PC-3 (cell line): ENCODE data around the gene NKTR. TPM values are rescaled to one million over a fixed set of nuclear protein-coding genes. Genes with fewer than 3 reads are reported as not detected.

Experiments used
- ATAC-seq: fragments of 200-7000 bp; cut with Tn5 transposase; 2 replicates; pipeline ENCODE4 v1.9.1; 2020; ENCODE audit warnings: mild to moderate bottlenecking, moderate library complexity
- BruUV-seq: library from RNA; stranded (reverse); fragments of 400-500 nt; replicated peaks from 2 replicates; lab custom pipeline; 2021; lab: Mats Ljungman, UMichigan
- CTCF ChIA-PET: fragments of 300-600 bp; sonication (Branson Sonifier 250); formaldehyde crosslinking; loops from one replicate; lab custom pipeline; 2022; ENCODE audit warnings: antibody characterized with exemption; lab: Charles Lee
- POLR2A ChIA-PET: fragments of 300-600 bp; sonication (Branson Sonifier 250); formaldehyde crosslinking; loops from one replicate; lab custom pipeline; 2022; ENCODE audit warnings: antibody characterized with exemption; ENCODE audit not compliant: unreplicated experiment; lab: Charles Lee
- DNase-seq: peaks from one replicate; pipeline ENCODE4 v3.0.0-alpha.2; 2015
- H2AFZ ChIP-seq: fragments of 300-600 bp; sonication (generic); 2 replicates; pipeline ENCODE4 v1.6.0; 2016; ENCODE audit warnings: antibody characterized with exemption, low read length
- H3F3A ChIP-seq: fragments of 300-600 bp; sonication (generic); one replicate; pipeline ENCODE4 v1.6.0; 2017; ENCODE audit warnings: antibody characterized with exemption, low read length, control low read depth, mild to moderate bottlenecking; ENCODE audit not compliant: unreplicated experiment
- H3K27ac ChIP-seq: fragments of 300-600 bp; sonication (generic); 2 replicates; pipeline ENCODE4 v1.5.1; 2016; ENCODE audit warnings: mild to moderate bottlenecking, low read length
- H3K27me3 ChIP-seq: fragments of 300-600 bp; sonication (generic); 2 replicates; pipeline ENCODE4 v1.6.1; 2016; ENCODE audit warnings: low read length, mixed read lengths
- H3K36me3 ChIP-seq: fragments of 300-600 bp; sonication (generic); 2 replicates; pipeline ENCODE4 v1.6.1; 2016; ENCODE audit warnings: low read depth, mixed run types, low read length, mixed read lengths
- H3K4me1 ChIP-seq: fragments of 300-600 bp; sonication (generic); 2 replicates; pipeline ENCODE4 v1.5.1; 2016; ENCODE audit warnings: low read length; ENCODE audit not compliant: insufficient read depth
- H3K4me2 ChIP-seq: fragments of 300-600 bp; sonication (generic); 2 replicates; pipeline ENCODE4 v1.6.0; 2016; ENCODE audit warnings: low read length
- H3K4me3 ChIP-seq: fragments of 300-600 bp; sonication (generic); 2 replicates; pipeline ENCODE4 v1.5.1; 2016; ENCODE audit warnings: mild to moderate bottlenecking, low read length, mixed read lengths
- H3K79me2 ChIP-seq: fragments of 300-600 bp; sonication (generic); 2 replicates; pipeline ENCODE4 v1.6.1; 2017; ENCODE audit warnings: low read length, mixed read lengths
- H3K9ac ChIP-seq: fragments of 300-600 bp; sonication (generic); 2 replicates; pipeline ENCODE4 v1.6.0; 2016; ENCODE audit warnings: mild to moderate bottlenecking, low read length
- H3K9me2 ChIP-seq: fragments of 300-600 bp; sonication (generic); replicated peaks from 2 replicates; pipeline ENCODE4 v1.6.1; 2016; ENCODE audit warnings: mixed run types, low read length, mixed read lengths
- H3K9me3 ChIP-seq: fragments of 300-600 bp; sonication (generic); 2 replicates; pipeline ENCODE4 v1.6.1; 2016; ENCODE audit warnings: low read length, mixed read lengths
- H4K20me1 ChIP-seq: fragments of 300-600 bp; sonication (generic); 2 replicates; pipeline ENCODE4 v1.6.1; 2016; ENCODE audit warnings: low read length, mixed read lengths
- EZH2 ChIP-seq: fragments of 300-600 bp; sonication (generic); IDR thresholded peaks from one replicate; pipeline ENCODE4 v1.6.1; 2017; ENCODE audit warnings: antibody characterized with exemption, mild to moderate bottlenecking, low read length; ENCODE audit not compliant: unreplicated experiment
- EZH2phosphoT487 ChIP-seq: fragments of 300-600 bp; sonication (generic); IDR thresholded peaks from 2 replicates; pipeline ENCODE4 v1.6.1; 2018; ENCODE audit warnings: mild to moderate bottlenecking, antibody characterized with exemption, low read length, borderline replicate concordance
- intact Hi-C: fragments of 100-400 bp; cut with micrococcal nuclease; formaldehyde crosslinking; loops from 2 replicates; pipeline ENCODE4 v1.9.0; 2023
- total RNA-seq: library from RNA; depleted of rRNA; stranded (reverse); fragments of >200 nt; gene quantifications from 2 replicates; pipeline ENCODE4 v1.2.3, GENCODE V29; 2014
- TF ChIP-seq, protein P1 (sequence below): fragments of 300-600 bp; sonication (generic); conservative IDR thresholded peaks from 2 replicates; pipeline ENCODE4 v1.5.1; 2017; ENCODE audit warnings: antibody characterized with exemption, low read depth, mild to moderate bottlenecking, low read length

Gene NKTR
- total RNA-seq, 1 experiment from 2014 or later = 37.6 TPM

GRCh38 chr3:42661593-42662022, 61.1 kb downstream of the NKTR start:
- no peaks in the 10 kb centered on the region for H3K36me3 ChIP-seq
- H3K4me1 ChIP-seq = no peaks in the 10 kb centered on the region
- POLR2A ChIA-PET = no interaction called here
- no TSS peak for BruUV-seq
- no peak overlapping the region for H2AFZ ChIP-seq
- CTCF ChIA-PET = interaction anchor here (1.2 kb wide), 1 partner anchor 178 kb away, joined by 6 read pairs; no protein-coding TSS in a partner anchor
- TF ChIP-seq, protein P1, sequence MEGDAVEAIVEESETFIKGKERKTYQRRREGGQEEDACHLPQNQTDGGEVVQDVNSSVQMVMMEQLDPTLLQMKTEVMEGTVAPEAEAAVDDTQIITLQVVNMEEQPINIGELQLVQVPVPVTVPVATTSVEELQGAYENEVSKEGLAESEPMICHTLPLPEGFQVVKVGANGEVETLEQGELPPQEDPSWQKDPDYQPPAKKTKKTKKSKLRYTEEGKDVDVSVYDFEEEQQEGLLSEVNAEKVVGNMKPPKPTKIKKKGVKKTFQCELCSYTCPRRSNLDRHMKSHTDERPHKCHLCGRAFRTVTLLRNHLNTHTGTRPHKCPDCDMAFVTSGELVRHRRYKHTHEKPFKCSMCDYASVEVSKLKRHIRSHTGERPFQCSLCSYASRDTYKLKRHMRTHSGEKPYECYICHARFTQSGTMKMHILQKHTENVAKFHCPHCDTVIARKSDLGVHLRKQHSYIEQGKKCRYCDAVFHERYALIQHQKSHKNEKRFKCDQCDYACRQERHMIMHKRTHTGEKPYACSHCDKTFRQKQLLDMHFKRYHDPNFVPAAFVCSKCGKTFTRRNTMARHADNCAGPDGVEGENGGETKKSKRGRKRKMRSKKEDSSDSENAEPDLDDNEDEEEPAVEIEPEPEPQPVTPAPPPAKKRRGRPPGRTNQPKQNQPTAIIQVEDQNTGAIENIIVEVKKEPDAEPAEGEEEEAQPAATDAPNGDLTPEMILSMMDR = no peak
- TF ChIP-seq EZH2 (no peak), EZH2phosphoT487 (no peak)
- intact Hi-C loops = no loop called here
- H3K79me2 ChIP-seq = no peaks in the 10 kb centered on the region
- H3K9me2 ChIP-seq = no peaks in the 10 kb centered on the region
- DNase-seq (no peak), ATAC-seq (no peak)
- no peak overlapping the region for H3K4me3 ChIP-seq
- H3K9ac ChIP-seq = no peak overlapping the region
- H3K27ac ChIP-seq = no peak overlapping the region
- H4K20me1 ChIP-seq = no peaks in the 10 kb centered on the region
- H3K27me3 ChIP-seq = no peaks in the 10 kb centered on the region
- no peak overlapping the region for H3K4me2 ChIP-seq
- H3F3A ChIP-seq = no peaks in the 10 kb centered on the region
- H3K9me3 ChIP-seq = no peaks in the 10 kb centered on the region

- Histone ChIP-seq H3K4me3 (no peak overlapping the region), H3K4me2 (no peak overlapping the region), H4K20me1 (no peaks in the 10 kb centered on the region), H3K27ac (no peak overlapping the region), H2AFZ (no peak overlapping the region), H3K9ac (no peak overlapping the region), H3K36me3 (no peaks in the 10 kb centered on the region), H3K27me3 (no peaks in the 10 kb centered on the region), H3F3A (no peaks in the 10 kb centered on the region), H3K9me2 (no peaks in the 10 kb centered on the region), H3K4me1 (no peaks in the 10 kb centered on the region), H3K9me3 (no peaks in the 10 kb centered on the region), H3K79me2 (no peaks in the 10 kb centered on the region)
- no TSS peak for BruUV-seq
- POLR2A ChIA-PET = no interaction called here
- CTCF ChIA-PET = no interaction called here
- intact Hi-C loops = no loop called here
- ATAC-seq = no peak
- TF ChIP-seq, protein P1 = no peak
- no peak for TF ChIP-seq EZH2
- TF ChIP-seq EZH2phosphoT487 = no peak
- DNase-seq = no peak
Measured at GRCh38 chr3:42662037-42662812, 61.7 kb downstream of the NKTR start.
